DMS 273 treated with DMSO at 0.1 percent for 48 hours (cell line): ENCODE data around the gene PIK3C2A.
"Not testable (repeated sequence)": the region's sequence is repeated elsewhere in the genome, so short reads cannot be mapped to it uniquely, and the experiment has no call there.

Experiments used
- DNase-seq: peaks from one replicate; lab custom pipeline; 2025; lab: John Stamatoyannopoulos, UW

The PIK3C2A gene

DNA sequence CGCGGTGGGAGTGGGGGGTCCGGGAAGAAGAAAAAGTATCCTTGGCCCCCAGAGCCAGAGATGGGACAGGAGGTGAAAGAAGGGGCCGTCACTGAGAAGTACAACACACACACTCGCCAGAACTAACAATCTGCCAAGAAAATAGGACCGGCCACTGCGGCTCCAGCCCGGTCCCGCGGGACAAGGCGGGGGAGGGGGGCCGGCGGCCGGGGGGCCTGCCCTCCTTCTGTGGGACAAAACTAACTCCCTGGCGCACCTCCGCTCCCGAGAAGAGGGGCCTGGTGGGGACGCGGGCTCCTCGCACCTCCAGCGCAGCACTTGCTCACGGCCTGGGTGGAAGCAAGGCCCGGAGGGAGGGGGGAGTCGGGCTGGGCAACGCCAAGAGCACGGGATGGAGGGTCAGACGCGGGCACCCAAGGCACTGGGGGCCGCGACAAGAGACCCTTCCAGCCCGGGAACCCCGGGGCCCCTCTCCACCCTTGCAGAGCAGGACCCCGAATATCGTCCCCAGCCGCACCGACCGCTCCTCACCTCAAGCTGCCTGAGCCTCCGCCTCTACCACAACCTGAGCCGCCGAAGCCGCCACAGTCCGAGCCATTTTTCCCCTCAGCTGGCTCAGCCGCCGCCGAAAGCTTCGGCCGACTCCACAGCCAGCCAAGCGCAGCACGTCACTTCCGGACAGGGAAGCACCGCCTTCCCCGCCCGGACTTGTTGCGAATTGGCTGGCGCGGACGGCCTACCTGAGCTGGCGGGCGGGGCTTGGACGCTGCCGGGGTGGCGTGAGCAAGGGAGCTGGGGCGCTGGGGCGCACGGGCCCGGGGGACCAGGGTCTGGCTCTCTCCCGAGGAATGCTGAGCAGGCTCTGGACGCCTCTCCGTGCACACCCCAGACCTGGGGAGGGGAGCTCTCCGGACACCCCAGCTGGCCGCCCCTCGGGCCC is at the start of gene PIK3C2A:
TSS of gene PIK3C2A (minus strand) at position 670 of the 940 bp plus-strand sequence. CDS start 38,245 bp downstream, outside the sequence.
- peak; percentile 71 for DNase-seq

DNA sequence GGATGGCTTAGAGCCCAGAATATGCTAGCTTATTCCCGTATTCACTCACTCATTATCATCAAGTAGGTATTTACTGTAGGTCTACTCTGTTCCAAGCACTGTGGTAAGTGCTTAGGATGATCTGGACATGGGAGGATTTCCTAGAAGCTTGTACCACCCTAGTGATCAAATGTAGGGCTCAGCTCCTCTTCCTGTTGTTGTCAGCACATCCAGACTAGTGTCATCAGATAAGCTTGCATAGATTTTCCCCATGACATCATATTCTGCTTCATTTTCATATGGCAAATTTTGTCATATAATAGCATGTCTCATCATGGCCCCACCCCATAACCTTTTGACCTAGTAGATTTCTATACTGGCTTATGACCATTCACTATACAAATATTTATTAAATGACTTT is 49.4 kb upstream of the PIK3C2A start:
- DNase-seq = no peak

GRCh38 chr11:17256512-17256911 is 48.7 kb upstream of the PIK3C2A start:
- no peak for DNase-seq

DNA sequence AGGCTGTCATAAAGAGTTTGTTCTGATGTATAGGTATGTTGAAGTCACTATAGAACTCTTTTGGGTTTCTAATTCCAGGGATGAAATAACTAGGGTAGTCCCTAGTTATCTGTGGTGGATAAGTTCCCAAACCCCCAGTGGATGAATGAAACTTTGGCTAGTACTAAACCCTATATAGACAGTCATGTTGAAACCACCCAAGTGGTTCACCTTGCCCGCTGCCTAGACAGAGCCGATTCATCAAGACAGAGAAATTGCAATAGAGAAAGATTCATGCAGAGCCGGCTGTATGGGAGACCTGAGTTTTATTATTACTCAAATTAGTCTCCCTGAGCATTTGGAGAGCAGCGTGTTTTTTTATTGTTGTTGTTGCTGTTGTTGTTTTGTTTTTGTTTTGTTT is 44.9 kb upstream of the PIK3C2A start:
- DNase-seq = no peak

- no peak for DNase-seq
Measured at GRCh38 chr11:17250561-17251350, 43.0 kb upstream of the PIK3C2A start.

DNA sequence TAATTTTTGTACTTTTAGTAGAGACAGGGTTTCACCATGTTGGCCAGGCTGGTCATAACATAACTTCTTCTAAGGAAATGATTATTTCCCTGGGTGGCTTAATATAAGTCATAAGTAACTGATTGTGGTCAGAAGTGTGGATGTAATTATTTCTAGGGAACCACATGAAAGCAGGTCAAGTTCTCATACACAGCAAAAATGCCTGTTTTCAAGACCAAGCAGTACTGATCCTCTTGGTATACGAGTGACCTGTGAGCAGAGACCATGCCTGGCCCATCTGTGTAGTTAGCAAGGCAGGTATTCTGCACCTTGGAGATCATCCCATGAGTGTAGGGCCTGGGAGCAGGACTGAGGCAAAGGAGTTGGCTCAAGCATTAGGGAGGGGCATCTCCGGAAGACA is 36.3 kb upstream of the PIK3C2A start:
- no peak for DNase-seq

- not testable (repeated sequence) for DNase-seq
Measured at GRCh38 chr11:17242954-17243353, 35.2 kb upstream of the PIK3C2A start.

DNA sequence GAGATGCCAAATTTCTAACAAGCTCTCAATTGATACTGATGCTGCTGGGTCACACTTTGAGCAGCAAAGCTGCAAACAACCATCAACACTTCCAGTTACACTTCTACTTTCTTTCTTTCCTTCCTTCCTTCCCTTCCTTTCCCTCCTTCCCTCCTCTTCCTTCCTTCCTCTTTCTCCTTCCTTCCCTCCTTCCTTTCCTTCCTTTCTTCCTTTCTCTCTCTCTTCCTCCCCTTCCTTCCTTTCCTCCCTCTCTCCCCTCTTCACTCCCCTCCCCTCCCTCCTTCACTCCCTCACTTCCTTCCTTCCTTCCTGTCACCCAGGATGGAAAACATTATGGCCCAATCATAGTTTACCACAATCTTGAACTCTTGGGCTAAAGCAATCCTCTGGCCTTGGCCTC is 33.0 kb upstream of the PIK3C2A start:
- DNase-seq = no peak

DNA sequence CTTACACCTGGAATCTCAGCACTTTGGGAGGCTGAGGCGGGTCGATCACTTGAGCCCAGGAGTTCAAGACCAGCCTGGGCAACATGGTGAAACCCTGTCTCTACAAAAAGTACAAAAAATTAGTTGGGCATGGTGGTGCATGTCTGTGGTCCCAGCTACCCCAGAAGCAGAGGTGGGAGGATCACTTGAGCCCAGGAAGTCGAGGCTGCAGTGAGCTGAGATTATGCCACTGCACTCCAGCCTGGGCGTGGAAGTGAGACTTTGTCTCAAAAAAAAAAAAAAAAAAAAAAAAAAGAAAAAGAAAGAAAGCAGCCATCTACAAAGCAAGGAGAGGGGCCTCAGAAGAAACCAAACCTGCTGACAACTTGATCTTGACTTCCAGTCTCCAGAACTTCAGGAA is 32.1 kb upstream of the PIK3C2A start:
- DNase-seq = not testable (repeated sequence)

GRCh38 chr11:17238377-17238776 is 30.6 kb upstream of the PIK3C2A start:
- no peak for DNase-seq

DNA sequence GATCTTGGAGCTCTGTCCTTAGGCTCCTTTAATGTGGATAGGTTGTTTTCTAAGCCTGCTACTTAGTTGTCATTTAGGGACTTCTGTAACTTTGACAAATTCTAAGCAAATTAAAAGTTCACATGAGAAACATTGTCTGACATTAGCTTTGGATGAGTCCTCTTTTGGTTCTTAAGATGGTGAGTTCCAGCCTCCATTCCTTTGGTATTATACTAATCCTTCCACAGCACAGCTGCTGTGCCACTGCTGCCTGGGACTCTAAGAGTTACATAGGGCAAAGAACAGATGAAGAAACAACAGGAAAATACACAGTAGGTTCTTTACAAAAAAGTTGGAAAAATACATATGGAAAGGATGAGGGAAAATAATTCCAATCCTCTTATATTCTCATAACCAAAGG is 25.3 kb upstream of the PIK3C2A start:
- DNase-seq = no peak

- DNase-seq = no peak
Measured at GRCh38 chr11:17230867-17231851, 23.4 kb upstream of the PIK3C2A start.

GRCh38 chr11:17229481-17230152 is 21.8 kb upstream of the PIK3C2A start:
- DNase-seq = no peak

DNA sequence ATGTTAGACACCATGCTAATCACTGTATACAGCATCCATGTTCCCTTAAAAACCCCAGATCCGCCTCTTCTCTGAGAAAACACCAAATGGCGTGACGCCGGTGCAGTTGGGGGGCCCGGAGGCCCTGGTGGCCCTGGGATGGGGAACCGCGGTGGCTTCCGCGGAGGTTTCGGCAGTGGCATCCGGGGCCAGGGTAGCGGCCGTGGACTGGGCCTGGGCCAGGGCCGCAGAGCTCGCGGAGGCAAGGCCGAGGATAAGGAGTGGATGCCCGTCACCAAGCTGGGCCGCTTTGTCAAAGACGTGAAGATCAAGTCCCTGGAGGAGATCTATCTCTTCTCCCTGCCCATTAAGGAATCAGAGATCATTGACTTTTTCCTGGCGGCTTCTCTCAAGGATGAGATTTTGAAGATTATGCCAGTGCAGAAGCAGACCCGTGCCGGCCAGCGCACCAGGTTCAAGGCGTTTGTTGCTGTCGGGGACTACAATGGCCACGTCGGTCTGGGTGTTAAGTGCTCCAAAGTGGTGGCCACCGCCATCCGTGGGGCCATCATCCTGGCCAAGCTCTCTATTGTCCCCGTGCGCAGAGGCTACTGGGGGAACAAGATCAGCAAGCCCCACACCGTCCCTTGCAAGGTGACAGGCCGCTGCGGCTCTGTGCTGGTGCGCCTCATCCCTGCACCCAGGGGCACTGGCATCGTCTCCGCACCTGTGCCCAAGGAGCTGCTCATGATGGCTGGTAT is 20.6 kb upstream of the PIK3C2A start:
- not testable (repeated sequence) for DNase-seq

DNA sequence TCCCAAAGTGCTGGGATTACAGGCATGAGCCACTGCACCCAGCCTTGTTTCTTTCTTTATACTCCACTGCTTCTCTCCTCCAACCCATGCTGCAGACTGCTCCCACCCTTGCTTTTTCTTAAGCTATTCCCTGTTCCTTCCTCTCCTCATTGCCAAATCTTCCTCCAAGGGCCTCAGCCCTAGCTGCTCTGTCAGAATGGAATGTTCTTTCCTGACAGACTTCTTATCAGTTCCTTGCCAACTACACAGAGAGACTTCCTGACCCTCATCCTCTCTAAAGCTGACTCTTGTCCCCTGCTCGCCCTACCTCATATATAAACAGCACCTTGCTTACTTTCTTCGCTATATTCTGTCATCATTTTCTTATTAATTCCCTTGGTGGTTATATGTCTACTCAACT is 16.9 kb upstream of the PIK3C2A start:
- DNase-seq = no peak

- DNase-seq = no peak
Measured at GRCh38 chr11:17221968-17222367, 14.2 kb upstream of the PIK3C2A start.

- DNase-seq = no peak
Measured at GRCh38 chr11:17219016-17219415, 11.2 kb upstream of the PIK3C2A start.

GRCh38 chr11:17218403-17218802 is 10.6 kb upstream of the PIK3C2A start:
- DNase-seq = no peak

DNA sequence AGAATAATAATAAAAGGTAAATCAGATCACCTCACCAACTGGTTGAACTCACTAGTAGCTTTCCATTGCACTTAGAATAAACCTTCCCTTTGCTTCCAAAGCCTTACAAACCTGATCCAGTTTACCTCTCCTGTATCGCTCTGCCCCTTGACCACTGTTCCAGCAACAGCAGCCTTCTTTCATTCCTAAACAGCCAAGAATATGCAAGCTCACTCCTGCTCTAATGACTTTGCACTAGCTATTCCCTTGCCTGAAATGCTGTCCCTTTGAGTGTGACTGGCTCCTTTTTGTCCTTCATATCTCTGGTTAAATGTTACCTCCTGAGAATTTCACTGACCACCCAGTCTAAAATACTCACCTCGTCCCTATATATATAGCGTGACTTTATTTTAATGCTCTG is 9.6 kb upstream of the PIK3C2A start:
- no peak for DNase-seq

GRCh38 chr11:17214338-17214737 is 6.6 kb upstream of the PIK3C2A start:
- DNase-seq = no peak
